Islet of Langerhans (tissue), 1 donor: ENCODE data around the gene GJD3.
"Not testable (repeated sequence)": the region's sequence is repeated elsewhere in the genome, so short reads cannot be mapped to it uniquely, and the experiment has no call there.

Experiments
- FAIRE-seq: peaks from one replicate; lab custom pipeline; 2011; peaks lifted over from hg19 to GRCh38; lab: Jason Lieb, UNC

The GJD3 gene

DNA sequence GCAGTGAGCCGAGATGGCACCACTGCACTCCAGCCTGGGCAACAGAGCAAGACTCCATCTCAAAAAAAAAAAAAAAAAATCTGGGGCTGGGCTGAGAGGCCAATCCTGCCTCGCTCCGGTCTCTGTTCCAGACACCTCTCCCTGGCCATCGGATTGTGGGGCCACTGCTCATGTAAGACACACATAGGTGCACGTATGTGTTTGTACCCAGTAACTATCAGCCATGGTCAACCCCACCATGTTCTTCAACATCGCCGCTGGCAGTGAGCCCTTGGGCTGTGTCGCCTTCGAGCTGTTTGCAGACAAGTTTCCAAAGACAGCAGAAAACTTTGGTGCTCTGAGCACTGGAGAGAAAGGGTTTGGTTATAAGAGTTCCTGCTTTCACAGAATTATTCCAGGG is 3.2 kb upstream of the GJD3 start:
- not testable (repeated sequence) for FAIRE-seq

DNA sequence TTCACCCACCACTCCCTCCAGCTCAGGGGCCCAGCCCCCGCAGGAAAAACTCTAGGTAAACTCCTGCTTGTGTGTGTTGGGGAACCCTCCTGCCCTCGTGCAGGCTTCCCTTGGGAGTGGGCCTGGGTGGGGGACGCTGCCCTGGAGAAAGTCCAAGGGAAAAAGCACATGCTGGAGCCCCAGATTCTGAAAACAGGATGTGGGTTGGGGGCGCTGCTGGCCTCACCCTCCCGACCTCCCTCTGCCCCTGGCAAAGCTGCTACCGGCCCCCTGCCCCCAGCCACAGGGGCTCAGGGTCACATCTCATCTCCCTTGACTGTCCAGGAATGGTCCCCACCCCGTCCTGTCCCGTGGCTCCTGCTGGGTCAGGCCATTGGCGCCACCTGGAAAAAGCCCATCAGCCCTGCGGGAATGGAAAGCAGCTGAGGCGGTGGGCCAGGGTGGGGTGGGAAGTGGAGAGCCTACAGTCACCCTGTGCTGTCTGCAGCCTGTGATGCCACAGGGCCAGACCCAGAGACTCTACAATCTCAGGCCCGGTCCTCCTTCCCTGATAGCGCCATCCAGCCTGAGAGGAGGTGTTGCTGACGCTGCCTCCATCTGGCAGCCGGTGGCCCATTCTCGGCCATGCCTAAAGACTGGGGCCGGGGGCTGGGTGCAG is 2.5 kb upstream of the GJD3 start:
- no peak for FAIRE-seq

DNA sequence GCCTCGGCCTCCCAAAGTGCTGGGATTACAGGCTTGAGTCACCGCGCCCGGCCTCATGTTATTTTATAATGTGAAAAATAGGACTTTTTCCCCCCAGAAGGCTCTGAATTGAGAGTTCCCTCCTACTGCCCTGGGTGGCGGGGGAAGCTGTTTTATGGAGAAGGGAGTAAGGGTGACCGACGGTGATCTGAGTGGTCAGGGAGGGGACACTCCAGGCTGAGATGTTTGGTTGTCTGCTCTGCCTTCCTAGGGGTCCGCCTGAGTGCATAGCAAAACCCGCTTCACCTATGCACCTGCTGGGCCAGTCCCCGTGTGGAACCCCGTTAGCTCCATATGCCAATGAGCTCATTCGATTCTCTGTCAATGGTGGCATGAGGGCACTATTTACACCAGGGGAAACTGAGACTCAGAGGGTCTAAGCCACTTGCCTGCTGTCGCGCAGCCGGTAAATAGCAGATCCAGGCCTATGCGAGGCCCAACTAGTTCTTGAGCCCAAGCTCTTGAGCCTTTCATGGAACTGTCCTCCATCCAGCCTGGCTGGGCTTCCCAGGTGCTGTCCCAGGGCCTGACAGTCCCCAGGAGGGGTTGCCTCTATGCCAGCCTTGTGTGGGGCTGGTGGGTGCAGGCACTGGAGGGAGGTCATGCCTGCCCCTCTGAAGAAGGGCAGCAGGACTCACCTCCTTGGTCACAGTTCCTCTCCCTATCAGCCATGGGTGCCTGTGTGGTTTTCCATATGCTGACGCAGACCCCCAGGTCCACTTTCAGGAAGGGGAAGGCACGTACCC is 1.7 kb upstream of the GJD3 start:
- no peak for FAIRE-seq

DNA sequence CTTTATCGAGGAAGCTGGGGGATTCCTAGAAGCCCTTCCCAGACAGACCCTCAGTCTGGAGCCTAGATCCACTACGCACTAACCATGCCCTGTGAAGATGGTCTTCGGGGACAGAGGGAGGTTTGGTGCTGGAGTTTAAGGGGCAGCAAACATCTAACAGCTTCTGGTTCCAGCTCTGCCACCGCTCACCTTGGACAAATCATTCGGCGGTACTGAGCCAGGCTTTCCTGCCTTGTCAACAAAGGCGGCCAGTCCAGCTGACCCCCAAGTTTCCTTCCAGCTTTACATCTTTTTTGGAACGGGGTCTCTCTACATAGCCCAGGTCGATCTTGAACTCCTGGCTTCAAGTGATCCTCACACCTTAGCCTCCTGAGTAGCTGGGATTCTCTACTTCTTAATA is 369 bp upstream of the GJD3 start:
- FAIRE-seq: no peak

DNA sequence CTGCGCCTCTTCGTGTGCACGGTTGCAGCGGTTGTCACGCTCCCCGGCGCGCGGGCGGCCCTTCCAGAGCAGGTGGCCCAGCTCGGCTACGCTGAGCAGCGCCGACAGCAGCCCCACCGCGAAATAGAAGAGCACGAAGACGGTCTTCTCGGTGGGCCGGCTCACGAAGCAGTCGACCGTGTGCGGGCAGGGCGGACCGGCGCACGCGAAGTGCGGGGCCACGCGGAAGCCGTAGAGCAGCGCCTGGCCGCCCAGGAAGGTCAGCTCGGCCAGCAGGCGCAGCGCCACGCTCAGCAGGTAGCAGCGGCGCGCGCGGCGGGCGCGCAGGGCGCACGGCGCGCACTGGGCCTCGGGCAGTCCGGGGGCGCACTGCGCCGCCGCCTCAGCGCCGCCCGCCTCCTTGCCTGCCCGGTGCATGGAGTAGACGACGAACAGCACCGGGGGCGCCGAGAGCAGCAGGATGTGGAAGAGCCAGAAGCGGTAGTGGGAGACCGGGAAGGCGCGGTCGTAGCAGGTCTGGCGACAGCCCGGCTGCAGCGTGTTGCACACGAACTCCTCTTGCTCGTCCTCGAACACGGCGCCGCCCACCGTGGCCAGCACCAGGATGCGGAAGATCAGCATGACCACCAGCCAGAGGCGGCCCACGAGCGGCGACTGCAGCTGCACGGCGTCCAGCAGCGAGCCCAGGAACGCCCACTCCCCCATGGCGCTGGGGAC is 1.3 kb downstream of the GJD3 start:
- no peak for FAIRE-seq

DNA sequence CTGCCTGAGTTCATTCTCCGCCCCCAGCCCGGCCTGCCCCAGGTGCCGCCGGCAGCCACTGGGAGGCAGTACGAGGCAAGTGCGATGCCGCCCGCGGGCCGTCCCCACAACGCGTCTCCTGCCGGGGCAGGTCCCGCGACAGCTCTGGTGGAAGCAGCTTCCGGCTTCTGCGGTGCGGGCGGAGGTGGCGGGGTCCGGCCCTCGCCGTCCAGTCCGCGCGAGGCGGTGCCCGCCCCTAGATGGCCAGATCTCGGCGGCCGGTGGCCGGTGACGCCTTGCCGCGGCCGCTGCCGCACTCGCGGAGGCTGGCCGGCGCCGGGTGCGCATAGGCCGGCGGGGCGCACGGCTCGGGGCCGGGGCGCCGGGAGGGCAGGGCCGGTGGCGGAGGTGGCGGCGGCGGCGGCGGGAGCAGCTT is 1.8 kb downstream of the GJD3 start:
- FAIRE-seq: no peak

DNA sequence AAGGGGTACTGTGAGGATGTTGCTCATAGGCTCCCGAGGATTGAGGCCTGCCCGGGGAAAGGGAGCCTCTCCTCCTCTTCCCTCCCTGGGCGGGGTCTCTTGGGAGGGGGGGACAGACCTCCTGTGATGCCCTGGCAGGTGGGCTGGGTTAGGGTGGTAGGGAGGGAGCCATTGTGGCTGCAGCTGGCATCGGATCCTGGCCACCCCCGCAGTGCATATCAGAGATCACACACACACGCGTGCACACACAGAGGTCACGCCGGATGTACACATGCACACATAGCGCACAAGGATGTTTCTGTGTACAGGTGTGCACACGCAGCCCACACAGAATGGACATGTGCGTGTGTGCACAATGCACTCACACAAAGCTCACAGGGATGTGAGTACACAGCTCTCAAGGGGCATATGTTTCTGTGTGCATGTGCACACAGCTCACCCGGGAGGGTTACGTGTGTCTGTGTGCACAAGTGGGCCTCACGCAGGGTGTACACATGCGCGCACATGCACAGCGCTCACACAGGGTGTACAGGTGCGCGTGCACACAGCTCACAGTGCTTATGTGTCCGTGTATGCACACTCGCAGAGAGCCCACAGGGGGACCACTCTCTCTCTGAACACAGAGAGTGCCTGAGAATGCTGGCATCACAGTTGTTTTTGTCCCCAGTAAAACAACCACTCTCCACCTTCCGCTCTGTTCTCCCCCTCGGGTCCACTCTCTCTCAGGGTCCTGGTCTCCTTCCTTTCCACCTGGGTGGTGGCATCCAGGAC is 2.4 kb downstream of the GJD3 start:
- no peak for FAIRE-seq

DNA sequence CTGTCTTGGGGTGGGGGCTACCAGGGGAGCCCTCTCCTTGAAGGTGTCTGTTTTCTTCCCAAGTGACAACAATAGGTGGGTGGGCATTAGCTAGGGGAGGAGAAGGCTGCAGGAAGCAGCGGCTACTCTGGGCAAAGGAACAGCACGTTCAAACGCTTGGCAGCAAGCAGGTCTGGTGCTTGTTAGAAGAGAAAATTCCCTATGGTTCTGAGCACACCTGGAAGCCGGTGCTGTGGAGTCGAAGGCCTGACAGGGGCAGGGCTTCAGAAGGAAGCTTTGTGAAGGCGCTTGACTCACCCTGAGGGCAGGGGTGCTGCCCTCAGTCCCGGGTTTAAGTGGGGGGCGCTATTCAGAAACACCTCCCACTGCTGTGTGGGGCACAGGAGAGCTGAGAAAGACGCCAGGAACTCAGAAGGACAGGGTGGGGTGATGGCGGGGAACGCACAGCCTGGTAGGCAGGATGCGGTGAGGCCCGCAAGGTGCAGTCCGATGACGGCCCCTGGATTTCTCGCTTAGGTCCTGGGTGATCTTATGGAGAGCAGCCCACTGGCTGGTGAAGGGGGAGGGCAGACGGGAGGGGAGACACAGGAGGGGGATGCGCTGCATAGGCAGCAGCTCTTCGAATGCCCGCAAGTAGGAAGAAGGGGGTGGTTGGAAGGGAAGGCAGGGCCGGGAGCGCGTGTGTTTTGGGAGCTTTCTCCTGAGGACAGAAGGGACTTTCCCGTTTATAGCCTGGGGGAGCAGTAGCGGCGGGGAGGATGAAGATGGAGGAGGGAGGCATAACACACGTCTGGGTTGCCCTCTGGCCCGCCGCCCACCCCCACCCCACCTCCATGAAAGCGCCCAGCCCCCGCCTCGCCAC is 3.2 kb downstream of the GJD3 start:
- FAIRE-seq: no peak

DNA sequence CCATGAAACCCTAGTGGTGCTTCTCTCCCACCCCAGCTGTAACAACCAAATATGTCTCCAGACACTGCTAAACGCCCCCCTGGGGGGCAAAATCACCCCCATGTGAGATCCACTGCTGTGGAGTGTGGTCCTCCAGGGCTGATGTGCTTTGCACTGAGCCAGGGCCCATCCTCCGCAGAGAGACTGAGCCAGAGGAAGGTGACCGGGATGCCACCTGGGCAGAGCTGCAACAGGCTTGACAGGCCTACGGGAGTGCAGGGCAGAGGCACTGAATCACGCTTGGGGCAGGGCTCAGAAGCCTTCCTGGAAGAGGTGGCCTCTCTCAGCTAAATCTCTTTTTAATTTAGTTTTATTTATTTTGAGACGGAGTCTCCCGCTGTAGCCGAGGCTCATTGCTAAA is 4.4 kb downstream of the GJD3 start:
- FAIRE-seq: no peak

DNA sequence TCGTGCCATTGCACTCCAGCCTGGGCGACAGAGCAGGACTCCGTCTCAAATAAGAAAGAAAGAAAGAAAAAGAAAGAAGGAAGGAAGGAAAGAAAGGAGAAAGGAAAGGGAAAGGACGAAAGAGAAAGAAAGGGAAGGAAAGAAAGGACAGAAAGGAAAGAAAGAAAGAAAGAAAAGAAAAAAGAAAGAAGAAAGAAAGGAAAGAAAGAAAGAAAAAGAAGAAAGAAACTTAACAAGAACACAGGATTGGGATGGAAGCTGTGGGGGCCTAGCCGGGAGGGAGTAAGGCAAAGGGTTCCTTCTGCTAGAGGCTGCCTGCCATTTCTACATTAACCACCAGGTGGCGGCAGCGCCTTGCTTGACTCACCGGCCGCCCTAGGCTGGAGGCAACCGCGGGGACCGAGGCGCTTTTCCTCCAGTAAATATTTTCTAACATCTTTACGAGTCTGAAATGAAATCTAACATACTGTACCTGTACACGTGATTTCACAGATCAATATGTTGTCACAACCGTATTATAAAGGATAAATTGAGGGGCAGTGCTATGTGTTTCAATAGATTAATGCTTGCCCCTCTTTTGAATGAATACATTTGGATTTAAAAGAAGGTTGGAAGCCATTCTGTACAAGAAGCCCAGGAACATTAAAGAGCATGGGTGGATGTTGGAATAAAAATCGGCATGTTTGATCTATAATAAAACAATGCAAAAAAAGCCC is 6.1 kb downstream of the GJD3 start:
- no peak for FAIRE-seq

DNA sequence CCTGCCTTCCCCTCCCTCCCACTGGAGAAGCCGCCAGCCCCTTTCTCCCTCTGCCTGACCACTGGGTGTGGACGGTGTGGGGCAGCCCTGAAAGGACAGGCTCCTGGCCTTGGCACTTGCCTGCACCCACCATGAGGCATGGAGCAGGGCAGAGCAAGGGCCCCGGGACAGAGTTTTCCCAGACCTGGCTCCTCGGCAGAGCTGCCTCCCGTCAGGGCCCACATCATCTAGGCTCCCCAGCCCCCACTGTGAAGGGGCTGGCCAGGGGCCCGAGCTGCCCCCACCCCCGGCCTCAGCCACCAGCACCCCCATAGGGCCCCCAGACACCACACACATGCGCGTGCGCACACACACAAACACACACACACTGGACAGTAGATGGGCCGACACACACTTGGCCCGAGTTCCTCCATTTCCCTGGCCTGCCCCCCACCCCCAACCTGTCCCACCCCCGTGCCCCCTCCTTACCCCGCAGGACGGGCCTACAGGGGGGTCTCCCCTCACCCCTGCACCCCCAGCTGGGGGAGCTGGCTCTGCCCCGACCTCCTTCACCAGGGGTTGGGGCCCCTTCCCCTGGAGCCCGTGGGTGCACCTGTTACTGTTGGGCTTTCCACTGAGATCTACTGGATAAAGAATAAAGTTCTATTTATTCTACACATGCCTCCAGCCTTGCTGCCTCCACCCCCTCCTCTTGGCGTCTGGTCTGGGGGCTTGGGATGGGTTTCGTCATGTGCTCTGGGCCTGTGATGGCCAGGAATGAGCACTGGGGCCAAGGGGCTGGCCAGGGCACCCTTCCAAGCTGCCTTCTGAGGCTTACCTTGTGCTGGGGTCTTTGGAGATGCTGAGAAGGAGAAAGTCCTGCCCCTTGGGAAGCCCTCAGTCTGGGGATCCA is 7.3 kb downstream of the GJD3 start:
- FAIRE-seq: no peak

DNA sequence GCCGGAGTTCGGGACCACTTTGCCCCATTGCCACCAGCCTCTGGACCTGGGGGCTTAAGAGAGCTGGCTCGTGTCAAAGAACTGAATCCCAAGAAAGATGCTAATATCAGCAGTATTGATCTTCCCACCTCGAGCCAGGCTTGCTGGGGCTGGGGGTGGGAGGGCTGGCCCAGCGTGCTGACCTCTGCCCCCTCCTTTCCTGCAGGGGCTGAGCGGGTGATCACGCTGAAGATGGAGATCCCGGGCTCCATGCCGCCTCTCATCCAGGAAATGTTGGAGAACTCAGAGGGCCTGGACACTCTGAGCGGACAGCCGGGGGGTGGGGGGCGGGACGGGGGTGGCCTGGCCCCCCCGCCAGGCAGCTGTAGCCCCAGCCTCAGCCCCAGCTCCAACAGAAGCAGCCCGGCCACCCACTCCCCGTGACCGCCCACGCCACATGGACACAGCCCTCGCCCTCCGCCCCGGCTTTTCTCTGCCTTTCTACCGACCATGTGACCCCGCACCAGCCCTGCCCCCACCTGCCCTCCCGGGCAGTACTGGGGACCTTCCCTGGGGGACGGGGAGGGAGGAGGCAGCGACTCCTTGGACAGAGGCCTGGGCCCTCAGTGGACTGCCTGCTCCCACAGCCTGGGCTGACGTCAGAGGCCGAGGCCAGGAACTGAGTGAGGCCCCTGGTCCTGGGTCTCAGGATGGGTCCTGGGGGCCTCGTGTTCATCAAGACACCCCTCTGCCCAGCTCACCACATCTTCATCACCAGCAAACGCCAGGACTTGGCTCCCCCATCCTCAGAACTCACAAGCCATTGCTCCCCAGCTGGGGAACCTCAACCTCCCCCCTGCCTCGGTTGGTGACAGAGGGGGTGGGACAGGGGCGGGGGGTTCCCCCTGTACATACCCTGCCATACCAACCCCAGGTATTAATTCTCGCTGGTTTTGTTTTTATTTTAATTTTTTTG is 8.5 kb downstream of the GJD3 start:
- FAIRE-seq: no peak

DNA sequence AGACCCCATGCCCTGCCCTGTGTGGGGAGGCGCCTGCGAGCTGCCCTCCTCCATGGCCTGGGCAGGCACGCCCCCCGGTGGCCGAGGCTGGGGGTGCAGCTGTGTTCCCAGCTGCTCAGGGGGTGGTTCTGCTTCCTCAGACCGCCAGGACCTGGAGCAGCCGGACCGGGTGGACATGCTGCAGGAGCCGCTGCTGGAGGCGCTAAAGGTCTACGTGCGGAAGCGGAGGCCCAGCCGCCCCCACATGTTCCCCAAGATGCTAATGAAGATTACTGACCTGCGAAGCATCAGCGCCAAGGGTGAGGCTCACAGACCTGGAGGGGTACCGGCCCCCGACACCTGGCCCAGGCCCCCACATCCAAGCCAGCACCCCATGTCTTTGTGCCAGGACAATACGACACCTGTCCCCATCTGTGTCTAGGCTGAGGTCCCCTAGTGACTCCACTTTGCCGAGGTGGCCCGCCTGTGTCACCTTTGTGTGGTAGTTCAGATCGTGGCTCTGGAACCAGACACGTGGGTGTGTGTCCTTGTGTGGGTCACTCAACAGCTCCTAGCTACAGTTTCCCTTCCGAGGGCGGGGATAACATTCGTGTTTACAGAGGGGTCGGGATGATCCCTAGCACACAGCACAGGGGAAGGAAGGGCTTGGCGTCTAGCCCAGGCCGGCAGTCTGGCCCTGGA is 9.3 kb downstream of the GJD3 start:
- no peak for FAIRE-seq

DNA sequence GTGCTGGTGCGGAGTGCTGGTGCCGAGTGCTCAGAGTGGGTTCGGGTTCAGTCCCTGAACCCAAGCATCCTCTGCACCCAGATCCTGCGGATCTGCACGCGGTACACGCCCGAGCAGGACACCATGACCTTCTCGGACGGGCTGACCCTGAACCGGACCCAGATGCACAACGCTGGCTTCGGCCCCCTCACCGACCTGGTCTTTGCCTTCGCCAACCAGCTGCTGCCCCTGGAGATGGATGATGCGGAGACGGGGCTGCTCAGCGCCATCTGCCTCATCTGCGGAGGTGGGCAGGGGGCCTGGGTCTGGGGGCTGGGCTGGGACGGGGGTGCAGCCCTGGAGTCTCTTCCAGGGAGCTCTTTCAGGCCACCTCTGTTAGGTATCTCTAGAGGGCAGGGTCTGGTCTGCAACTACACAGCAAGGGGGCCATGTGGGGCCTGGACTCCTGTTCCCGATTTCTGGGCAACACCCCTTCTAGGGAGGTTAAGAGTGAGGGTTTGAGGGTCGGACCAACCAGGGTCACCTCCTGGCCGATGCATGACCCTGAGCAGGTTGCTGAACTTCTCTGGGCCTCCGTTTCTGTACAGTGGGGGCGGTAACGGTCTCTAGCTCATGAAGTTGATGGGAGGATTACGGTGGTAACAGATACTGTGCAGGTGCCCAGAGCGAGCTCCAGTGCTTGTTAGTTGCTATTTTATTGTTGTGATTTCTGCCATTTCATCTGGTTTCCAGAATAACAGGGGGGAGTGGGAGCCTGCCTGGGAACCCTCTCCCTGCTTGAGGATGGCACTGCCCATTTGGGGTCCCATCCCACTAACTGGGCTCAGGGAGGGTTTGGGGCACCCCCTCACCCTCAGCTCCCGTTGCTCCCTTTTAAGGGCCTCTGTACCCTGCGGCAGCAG is 10.1 kb downstream of the GJD3 start:
- no peak for FAIRE-seq

DNA sequence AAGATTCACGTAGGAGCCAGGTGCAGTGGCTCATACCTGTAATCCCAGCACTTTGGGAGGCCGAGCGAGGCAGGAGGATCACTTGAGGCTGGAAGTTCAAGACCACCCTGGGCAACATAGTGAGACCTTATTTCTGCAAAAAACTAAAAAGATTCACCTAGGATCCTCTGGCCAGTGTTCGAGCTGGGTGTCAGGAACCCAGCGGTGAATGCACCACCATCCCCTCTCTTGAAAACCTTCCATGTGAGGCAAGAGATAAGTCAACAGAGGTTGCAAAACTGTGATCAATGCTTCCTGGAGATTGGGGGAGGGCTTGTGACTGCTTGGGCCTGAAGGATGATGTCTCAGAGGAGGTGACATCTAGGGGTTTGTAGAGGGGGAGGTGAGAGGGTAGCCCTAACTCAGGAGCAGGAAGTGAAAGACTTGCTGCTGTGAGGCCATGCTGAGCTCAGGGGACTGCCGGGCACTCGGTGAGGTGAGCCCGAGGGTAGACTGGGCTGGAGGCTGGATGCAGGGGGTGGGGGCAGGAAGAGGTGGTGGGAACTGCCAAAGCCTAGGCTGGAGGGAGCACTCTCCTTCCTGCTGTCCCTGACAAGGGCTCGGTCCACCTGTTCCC is 11.7 kb downstream of the GJD3 start:
- FAIRE-seq: no peak

DNA sequence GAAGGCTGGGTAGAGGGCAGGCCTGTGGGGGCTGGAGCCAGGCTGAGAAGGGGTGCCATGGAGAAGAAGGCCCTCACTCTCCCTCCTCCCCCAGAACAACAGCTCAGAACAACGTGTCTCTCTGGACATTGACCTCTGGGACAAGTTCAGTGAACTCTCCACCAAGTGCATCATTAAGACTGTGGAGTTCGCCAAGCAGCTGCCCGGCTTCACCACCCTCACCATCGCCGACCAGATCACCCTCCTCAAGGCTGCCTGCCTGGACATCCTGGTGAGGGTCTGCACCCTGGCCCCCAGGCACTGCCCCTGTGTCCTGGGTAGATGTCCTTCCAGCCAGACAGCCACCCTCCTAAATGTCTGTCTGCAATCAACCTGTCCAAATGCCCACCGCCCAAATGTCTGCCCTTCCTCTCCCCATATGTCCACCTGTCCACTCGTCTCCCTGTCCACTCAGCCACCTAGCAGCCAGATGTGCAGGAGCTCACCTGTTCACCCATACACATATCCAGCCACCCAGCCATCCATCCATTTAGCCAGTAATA is 12.2 kb downstream of the GJD3 start:
- no peak for FAIRE-seq
